HG03520 (cell line): Measurements from ENCODE around the gene USP47.

Experiments
- ATAC-seq: cut with Tn5 transposase; IDR thresholded peaks from one replicate; pipeline ENCODE4 v1.9.1; 2021; ENCODE audit warnings: mild to moderate bottlenecking, moderate library complexity; ENCODE audit not compliant: unreplicated experiment

Gene USP47

GRCh38 chr11:11841723-11842420 is at the start of gene USP47:
USP47 (plus strand) TSS chr11:11841972; CDS start chr11:11842186, 214 bp downstream.
- peak; percentile 66 for ATAC-seq

GRCh38 chr11:11793073-11793472 is 48.7 kb upstream of the USP47 start:
- ATAC-seq, result no peak

GRCh38 chr11:11798586-11799438 is 43.0 kb upstream of the USP47 start:
- ATAC-seq, result no peak

GRCh38 chr11:11805228-11805627 is 36.5 kb upstream of the USP47 start:
- no peak for ATAC-seq

DNA sequence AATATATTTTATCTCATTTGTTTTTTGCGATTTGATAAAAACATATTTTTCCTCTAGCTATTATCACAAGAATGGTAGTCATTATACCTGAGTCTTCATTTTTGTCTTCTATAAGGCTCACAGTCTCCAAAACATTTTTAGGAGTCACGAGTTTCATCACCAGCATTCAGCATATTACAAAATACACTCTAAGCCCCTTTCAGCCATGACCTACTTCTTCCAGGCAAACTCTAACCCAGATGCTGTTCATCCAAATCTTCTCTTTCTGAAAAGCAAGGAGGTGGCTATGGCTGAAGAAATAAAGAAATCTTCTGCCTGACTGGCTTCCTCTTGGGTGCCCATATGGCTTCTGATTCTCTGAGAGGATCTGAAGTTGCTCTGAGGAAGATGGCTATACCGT is 35.7 kb upstream of the USP47 start:
- ATAC-seq, result no peak

- no peak for ATAC-seq
Observed at GRCh38 chr11:11806586-11806985, 35.2 kb upstream of the USP47 start.

- no peak for ATAC-seq
Observed at GRCh38 chr11:11807811-11808782, 33.7 kb upstream of the USP47 start.

- no peak for ATAC-seq
Observed at GRCh38 chr11:11808992-11809615, 32.7 kb upstream of the USP47 start.

- no peak for ATAC-seq
Observed at GRCh38 chr11:11810764-11811726, 30.7 kb upstream of the USP47 start.

GRCh38 chr11:11813288-11813962 is 28.3 kb upstream of the USP47 start:
- no peak for ATAC-seq

- ATAC-seq, result no peak
Observed at GRCh38 chr11:11814614-11815452, 26.9 kb upstream of the USP47 start.

GRCh38 chr11:11816511-11817314 is 25.1 kb upstream of the USP47 start:
- no peak for ATAC-seq

DNA sequence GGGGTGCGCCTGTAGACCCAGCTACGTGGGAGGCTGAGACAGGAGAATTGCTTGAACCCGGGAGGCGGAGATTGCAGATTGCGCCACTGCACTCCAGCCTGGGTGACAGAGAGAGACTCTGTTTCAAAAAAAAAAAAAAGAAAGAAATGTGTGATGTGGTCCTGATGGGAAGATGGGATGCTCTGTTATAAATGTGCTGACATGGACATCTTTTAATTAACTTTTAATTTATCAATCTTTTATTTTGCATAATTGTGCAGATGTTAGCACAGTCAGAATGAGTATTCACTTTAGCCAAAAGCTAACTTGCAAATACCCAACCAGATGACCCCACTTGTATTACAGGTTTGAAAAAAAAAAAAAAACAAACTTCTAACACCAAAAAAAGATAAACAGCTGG is 23.8 kb upstream of the USP47 start:
- ATAC-seq, result no peak

GRCh38 chr11:11818529-11819121 is 23.1 kb upstream of the USP47 start:
- ATAC-seq, result no peak

- ATAC-seq, result no peak
Observed at GRCh38 chr11:11821899-11822298, 19.9 kb upstream of the USP47 start.

- ATAC-seq, result no peak
Observed at GRCh38 chr11:11822946-11823345, 18.8 kb upstream of the USP47 start.

DNA sequence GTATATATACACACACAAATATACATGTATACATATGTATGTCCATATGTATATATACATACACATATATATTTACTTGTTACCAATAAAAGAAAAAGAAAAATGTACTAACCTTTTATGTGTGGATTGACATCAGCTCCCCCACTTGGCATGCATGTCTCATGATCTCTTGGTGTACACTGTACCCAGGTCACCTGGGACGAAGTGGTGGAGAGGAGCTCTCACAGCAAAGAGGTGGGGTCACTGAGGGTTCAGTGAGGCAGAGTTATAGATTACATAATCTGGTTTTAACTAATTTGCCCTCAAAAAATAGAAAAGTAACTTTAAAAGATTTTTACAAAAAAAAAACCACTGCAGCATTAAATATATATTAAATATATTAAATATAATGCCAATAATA is 15.5 kb upstream of the USP47 start:
- no peak for ATAC-seq
